NCI-H524 (cell line): ENCODE data around the gene SHANK3.

Experiments used
- DNase-seq, 2 experiments: peaks; one replicate each; lab custom pipeline; 2025; lab: John Stamatoyannopoulos, UW

The SHANK3 gene

DNA sequence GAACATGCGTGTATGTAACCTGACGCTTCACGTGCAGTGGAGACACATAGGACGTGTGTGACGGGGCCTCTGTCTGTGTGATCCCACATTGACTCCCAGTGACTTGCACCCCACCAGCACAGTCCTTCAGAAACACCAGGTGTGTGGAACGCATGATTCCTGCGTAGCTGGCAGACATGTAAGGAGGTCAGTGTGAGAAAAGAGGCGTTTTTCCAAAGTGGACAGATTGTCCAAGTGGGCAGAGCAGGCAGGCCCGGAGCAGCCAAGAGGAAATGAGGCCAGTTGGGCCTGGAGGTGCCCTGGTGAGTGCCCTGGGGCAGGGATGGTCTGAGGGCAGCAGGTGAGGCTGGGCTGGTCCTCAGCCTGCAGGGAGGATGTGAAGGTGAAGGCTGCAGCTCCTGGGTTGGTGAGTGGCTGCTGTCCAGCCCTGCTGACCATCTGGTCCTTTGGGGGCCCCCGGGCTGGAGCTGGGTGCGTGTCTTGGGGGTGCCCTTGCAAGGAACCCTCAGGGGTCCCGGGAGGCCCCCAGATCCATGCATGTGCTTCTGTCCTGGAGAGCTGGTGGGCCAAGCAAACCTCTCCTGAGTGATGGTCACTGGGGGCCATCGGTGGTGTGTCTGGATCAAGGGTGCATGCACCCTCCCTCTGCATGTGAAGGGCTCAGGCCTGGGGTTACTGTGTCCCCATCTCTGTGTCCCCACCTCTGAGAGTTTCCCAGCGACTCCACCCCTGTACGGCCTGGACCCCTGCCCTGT, 26.6 kb downstream of the SHANK3 start:
- DNase-seq, result no peak

DNA sequence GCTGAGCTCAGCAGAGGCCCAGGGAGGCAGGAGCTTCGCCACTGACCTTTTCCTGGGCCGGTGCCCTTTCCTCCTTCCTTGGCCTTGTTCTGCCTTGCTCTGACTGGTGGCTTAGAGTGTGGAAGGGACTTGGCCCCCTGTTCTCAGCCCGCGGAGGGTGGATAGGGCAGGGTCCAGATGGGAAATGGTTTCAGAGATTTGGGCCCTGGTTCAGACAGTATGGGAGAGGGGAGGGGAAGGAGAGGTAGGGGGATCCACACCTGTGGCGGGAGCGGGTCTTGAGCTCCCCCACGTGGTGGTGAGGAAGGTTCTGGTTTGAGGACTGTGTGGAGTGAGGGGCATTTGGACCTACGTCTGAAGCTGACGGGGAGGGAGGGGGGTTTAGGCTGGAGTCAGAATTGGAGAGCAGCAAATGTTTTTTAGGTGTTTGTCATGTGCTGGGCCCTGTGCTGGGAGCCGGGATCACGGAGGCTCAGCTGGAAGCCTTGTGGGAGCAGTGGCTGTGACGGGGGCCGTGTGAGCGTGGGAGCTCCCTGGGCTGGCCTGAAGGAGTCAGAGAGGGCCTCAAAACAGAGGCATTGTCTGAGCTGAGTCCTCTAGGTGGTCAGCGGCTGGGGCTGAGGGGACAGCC, 27.2 kb downstream of the SHANK3 start:
- DNase-seq, result peak in 1 of 2 experiments; percentile 30

DNA sequence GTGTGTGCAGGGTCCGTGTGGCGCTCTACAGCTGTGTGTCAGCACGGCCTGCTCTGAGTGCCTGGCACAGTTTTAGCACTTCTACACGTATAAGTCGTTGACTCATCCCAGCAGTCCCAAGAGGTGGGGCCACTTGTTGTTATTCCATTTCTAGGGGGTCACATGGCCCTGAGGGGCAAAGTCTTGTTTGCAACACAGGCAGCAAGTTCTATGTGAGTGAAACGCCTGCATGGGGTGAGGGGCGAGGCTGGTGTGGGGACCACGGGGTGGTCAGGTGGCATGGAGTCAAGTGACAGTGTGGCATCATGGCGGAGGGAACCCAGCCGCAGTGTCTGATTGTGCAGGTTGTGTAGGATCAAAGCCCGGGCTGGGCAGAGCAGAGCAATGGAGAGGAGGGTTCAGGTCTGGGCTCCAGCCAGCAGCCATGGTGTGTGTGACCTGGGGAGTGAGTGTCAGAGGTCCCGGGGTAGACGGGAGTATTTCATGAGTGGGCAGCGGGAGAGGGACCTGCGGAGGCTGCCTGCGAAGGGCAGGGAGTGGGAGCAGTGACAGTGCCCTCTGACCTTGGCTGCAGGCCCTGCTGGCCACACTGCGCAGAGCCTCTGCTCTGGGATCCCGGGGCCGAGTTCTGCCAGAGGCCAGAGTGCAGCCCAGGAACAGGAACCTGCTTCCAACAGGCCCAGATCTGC, 27.9 kb downstream of the SHANK3 start:
- no peak for DNase-seq

DNA sequence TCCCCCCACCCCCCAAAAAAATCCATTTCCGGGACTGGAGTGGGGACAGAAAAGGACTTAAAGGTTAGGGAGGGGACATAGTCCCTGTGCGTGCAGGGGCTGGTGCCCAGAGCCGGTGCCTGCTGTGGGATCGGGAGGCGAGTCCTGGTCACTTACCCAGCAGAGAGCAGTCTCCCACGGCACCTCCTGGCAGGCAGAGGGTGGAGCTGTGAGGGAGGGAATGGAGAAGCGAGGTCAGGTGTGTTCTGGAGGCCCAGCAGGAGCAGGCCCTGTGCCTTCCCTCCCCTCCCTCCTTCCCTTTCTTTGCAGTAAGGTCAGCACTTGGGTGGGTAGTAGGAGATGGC, 28.4 kb downstream of the SHANK3 start:
- no peak for DNase-seq

DNA sequence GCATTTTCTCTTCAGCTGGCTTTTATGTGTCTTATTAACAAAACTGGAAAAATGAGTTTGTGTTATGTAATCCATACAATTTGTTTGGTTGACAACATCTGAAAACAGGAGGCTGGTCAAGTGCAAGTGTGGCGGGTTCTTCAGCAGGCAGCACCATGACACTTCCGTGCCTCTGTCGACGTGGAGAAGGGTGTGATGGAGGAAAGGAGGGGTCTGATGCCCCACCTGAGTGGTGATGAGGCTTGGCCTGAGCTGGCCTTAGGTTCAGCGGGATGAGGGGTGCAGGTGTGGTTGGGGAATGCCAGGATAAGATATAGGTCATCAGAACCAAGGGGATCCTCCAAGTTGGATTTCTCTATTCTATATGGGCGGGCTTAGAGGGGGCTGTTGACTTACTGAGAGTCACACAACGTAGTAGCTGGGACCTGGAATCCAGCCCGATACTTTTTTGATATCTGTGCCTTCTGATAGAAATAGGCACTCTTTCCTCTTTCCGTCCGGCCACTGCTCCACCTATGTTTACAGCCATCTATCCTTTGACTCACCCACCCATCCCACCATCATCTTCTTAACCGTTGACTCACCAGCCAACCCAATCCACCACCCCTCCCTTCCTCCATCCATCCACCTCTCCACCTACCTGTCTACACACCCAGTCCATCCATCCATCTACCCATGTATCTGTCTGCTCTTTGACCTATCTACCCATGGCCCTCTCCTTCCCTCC, 29.0 kb downstream of the SHANK3 start:
- no peak for DNase-seq

DNA sequence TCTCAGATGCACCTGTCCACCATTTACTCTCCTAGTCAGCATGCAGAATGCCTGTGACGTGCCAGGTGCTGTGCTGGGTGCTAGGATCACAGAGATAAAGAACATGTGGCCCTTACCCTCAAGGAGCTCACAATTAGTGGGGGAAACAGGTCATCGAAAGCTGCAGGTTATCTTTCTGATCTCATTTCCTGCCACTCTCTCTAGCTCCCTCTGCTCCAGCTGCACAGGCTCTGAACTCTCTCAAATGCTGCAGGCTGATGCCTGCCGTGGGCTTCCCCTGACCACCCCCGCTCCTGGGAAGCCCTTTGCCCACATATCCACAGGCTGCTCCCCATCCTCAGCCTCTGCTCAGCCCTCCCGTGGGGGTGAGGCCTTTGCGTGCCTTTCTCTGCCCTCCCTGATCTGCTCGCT, 29.6 kb downstream of the SHANK3 start:
- DNase-seq, result no peak

DNA sequence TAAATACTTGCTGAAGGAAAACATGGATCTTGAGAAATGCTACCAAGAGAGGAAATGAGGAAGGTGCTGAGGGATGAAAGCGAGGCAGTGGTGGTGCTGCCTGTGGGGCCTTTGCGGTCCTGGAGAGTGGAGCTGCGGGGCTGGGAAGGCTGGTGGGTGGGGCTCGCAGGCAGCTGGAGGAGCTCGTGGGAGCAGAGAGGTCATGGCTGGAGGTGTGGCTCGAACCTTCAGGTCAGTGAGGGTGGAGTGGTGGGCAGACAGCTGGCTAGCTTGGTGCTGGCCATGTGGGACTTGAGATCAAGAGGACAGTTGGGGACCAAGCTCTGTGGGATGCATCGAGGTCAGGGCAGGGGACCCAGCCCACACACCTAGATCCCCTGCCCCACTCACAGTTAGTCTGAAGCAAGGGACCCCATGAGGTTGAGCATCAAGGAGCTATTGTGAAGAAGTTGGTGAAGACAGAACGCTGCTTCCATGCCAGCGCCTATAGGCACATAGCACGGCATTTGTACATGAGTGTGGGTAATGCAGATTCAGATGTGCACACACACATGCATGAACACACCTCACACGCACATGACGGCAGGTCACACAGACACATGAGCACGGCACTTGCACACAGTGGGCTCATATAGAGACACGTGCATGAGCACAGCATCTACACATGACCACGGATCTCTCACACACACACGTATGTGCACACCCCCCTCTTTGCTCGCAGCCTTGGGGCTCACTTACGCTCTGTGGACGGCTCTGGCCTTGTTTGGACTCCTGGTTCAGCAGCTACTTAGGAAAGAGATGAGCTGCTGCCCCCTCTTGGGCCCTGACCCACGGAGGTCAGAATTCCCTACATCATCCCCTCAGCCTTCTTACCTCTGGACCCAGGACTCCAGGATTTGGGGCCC, 30.4 kb downstream of the SHANK3 start:
- no peak for DNase-seq

DNA sequence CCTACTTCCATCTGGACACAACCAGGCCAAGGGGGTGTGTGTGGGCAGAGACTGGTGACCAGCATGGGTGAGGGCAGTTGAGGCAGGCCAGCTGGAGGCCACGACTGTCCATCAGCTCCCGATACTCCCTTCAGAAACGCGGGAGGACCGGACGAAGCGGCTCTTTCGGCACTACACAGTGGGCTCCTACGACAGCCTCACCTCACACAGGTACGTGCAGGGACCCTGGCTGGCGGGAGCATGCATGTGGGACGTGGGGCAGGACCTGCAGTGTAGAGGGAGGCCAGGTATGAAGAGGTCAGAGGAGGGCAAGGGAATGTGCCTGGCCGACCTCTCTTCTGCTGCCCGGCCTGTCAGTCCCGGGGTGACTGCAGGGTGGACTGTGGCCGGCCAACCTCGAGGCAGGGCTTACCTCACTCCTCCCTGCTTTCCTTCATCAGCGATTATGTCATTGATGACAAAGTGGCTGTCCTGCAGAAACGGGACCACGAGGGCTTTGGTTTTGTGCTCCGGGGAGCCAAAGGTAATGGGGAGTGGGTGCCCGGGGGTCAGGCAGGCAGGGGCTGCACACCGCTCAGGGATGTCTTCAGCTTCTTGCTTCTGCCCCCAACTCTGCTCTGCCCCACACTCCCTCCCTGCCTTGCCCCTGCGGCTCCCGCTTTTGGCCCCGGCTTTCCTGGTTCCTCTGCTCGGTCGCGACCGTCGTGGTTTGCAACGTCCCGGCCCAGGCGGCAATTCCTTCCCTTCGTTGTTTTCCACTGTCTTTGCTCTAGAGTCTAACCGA, 31.3 kb downstream of the SHANK3 start:
- DNase-seq, result no peak

DNA sequence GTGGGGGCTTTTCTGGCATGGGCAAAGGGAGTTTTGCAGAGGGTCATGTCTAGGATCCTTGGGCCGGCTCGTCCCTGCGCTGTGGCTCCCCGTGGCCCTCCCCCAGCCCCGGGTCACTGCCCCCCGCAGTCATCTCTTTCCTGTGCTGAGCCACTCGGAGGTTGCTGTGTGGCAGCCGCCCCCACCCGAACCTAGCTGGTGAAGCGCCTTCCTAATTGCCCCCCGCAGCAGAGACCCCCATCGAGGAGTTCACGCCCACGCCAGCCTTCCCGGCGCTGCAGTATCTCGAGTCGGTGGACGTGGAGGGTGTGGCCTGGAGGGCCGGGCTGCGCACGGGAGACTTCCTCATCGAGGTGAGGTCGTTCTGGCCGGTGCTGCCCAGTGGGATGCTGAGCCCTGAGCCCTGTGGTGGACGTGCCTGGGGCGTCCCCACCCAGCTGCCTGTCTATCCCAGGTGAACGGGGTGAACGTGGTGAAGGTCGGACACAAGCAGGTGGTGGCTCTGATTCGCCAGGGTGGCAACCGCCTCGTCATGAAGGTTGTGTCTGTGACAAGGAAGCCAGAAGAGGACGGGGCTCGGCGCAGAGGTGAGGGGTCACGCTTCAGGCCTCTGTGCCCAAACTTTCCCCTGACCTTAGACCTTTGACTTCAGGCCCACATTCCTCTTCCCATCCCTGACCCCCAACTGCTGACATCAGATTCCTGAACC, 32.0 kb downstream of the SHANK3 start:
- no peak for DNase-seq

DNA sequence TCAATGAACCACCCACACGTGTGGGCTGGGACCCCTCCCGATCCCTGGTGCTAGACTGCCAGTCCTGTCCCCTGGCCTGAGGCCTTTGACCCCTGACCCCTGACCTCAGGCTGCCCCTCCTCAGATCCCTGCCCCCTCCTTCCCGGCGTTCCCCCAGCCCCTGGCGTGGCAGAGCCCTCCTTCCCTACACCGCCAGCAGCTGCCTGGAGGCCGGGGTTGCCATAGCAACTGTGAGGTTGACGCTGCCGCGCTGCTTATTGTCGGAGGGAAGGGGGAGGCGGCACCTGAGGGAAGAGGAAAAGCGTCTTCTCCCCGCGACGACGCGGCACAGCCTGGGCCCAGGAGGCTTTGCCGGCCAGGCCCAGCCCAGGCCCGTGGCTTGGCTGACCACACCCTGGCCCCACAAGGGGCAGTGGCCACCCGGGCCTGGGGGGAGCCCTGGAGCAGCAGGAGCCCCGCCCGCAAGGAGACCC, 32.6 kb downstream of the SHANK3 start:
- peak; percentile 62 to 84 for DNase-seq

DNA sequence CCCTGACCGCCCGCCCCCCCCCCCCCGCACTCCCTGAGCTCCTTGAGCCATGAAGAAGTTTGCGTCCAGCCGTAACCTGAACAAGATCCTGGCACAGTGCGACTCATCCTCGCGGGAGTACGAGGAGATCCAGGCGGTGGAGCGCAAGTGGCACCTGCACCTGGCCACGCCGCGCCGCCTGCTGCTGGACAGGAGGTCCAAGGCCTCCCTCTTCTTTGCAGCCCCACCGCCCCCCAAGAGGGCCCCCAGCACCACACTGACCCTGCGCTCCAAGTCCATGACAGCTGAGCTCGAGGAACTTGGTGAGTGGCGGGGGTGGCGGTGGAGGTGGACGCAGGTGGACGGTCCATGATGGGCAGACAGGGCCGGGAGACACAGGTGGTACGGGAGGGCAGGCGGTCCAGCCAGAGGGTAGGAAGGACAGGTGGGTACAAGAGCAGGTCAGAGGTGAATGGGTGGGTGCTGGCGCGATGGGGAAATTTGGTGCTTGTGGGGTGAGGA, 33.3 kb downstream of the SHANK3 start:
- DNase-seq, result no peak

DNA sequence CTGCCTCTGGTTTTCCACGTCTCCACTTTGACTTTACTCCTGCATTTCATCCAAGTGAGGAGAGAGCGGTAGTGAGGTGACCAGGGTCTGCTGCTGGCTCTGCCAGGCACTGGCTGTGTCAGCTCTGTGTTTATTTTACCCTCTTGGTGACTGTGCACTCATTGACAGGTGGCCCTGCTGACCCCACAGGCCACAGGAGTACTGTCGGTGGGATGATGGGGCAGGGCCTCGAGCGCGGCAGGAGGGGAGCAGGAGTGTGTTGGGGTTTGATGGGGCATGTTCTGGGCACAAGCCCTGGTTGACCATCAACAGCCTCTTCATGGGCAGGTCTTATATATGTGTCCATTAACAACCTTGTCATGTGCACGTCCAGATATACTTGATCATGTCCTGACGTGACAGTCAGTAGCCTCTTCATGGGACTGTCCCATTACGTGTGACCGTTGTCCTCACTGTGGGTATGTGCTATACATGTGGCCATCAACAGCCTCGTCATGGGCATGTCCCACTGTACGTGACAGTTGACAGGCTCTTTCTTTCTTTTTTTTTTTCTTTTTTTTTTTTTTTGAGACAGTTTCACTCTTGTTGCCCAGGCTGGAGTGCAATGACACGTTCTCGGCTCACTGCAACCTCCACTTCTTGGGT, 34.0 kb downstream of the SHANK3 start:
- no peak for DNase-seq

DNA sequence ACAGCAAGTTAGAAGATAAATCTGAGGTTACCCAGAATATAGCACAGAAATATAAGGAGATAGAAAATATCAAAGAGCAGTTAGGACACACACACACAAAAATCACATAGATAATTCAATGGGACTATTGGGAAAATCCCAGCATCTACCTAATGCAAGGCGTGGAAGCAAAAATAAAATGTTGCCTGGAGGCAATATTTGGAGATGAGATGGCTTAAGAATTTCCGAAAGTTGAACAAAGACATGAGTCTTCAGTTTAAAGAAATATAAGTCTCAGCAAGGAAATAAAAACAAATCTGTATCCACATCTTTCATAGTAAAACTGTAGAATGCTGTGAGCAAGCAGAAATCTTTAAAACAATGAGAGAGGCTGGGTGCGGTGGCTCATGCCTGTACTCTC, 35.9 kb downstream of the SHANK3 start:
- DNase-seq, result no peak

DNA sequence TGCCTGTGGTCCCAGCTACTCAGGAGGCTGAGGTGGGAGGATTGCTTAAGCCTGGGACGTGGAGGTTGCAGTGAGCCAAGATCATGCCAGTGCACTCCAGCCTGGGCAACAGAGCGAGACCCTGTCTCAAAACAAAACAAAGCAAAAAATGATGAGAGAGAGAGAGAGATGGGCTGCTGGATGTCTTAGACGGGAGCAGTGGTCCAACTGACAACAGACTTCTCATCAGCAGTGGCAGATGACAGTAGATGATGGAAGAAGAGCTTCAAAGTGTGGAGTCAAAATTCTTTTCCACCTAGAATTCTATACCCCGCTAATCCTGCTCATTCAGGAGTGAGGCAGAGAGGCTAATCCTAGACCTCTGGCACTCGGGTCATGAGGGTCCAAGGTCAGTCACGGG, 36.4 kb downstream of the SHANK3 start:
- no peak for DNase-seq

DNA sequence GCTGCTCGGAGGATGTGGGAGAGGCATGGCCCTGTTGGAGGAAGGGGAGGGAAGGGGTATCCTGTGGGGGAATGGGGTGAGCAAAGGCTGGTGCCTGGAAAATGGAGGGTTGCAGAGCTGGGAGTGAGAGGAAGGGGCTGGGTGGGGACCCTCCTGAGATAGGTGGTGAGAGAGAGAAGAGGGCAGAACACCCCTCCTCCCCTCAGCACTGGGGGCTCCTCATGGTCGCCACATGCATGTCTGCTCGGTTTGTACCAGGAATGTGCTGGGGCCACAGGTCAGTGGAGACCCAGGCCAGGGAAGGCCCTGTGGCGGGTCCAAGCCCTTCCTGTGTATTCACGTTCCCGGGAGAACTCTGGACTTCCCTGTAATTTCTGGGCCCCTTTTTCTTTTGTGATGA, 37.6 kb downstream of the SHANK3 start:
- DNase-seq, result no peak

DNA sequence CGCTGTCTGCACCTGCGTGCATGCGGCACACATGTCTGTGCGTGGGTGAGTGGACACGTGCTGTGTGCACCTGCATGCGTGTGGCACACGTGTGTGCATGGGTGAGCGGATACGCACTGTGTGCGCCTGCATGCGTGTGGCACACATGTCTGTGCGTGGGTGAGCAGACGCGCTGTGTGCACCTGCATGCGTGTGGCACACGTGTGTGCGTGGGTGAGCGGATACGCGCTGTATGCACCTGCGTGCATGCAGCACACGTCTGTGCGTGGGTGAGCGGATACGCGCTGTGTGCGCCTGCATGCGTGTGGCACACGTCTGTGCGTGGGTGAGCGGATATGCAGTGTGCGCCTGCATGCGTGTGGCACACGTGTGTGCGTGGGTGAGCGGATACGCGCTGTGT, 38.3 kb downstream of the SHANK3 start:
- DNase-seq, result no peak

DNA sequence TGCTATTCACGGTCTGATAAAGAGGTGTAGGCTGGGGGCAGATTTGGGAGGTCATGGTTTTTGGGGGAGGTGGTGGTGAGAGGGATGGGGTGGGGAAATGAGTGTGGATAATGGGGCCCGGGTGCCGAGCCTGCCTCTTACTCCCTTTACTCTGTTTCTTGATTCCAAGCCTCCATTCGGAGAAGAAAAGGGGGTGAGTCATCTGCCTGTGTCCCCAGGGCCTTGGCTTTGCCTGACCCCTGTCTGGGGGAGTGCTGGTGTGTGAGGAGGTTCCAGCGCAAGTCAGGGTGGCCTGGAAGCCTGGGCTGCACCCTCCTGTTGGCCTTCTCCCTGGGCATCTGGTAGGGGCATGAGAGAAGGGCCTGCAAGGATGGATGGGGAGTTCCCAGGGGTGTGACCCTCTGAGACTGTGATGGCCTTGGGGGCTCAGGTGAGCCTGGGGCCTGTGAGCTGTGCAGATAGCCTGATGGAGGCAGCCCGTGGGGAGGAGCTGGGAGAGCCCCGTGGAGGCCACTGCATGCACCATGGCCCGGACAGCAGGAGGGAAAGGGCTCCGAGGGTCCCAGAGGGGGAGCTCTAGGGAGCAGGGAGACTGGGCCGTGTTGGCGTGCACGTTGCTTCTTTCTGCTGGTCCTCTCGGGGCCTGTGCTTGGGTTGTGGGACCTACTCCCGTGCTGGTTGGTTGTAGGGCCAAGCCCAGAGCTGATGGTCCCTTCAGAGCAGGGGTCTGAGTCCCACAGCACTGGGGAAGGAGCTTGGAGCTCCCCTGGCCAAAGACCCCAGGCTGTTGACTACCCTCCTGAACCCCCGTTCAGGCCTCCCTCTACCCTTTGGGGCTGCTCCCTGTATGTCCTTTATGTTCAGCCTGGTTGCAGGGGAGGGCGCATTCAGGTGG, 39.1 kb downstream of the SHANK3 start:
- DNase-seq, result no peak

DNA sequence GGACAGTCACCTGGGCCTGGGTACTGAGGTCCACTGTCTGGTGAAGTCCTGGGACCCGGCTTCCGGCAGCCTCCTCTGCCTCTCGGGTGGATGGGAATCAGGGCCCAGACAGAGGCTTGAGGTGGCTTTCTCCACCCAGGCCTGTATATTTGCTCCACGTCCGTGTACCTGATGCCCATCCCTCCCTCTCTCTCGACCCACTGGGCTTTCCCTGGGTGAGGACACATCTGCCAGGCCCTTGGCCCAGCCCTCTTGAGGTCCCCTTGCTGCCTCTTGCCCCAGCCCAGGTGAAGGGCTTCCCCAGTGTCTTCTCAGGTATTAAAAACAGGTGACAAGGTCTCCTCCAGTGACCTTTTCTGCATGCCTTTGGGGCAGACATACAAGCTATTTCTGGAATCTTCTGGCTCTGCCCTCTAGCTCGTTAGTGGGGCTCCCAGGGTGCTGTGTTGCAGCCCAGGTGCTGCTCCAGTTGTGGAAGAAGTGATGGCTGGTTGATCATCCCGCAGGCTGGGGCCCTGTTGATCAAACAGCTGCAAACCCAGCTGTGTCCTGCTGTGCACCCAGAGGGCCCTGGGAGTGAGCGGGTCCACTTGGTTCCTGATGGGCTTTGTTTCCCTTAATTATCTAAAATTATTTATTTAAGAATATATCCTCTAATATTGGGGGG, 39.9 kb downstream of the SHANK3 start:
- DNase-seq, result no peak
